DMS79 treated with DMSO at 0.1 percent for 48 hours (cell line): ENCODE data around the gene SMS.
"Not testable (repeated sequence)": the region's sequence is repeated elsewhere in the genome, so short reads cannot be mapped to it uniquely, and the experiment has no call there.

Source experiments
- DNase-seq: peaks from one replicate; lab custom pipeline; 2025; lab: John Stamatoyannopoulos, UW

SMS gene

DNA sequence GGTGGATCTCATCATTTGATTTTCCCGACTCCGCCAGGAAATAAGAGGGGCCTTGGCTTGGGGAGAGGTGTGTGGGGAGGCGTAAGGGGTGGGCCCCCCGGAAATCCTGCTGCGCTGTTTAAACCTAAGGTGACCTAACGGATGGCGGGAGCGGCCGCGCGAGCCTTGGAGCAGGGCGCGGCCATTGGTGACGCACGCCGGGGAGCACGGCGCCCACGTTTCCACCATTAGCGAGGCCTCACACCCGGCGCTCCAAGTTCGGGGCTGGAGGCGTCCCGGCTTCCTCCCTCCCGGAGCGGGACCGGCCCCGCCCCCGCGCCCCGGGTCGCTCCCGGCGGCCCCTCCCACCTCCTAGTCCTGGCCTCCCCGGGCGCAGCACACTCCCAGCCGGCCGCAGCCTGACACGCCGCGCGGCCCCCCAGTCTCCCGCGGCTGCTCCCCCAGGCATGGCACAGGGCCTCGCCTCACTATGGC is at the start of gene SMS:
SMS (plus strand) TSS at position 354 of the 474 bp plus-strand sequence; CDS start at position 470, 116 bp downstream.
- DNase-seq: no peak

DNA sequence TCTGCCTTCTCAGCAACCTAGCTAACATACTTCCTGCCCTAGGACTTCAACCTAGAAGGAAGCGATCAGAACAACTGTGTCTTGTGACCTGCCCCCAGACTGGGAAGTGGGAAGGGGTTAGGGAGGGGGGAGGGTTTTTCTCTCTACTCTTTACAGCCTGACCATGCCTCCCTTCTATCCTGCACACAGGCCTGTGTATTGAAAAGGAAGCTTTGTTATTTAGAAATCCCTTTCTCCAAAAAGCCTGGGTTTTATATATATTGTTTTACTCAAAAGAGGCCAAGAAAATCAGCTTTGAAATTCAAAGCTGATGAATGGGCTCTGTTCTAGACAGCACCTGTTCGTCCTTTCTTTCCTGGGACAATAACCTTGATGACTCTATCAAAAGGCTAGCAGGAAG is 35.2 kb upstream of the SMS start:
- no peak for DNase-seq

DNA sequence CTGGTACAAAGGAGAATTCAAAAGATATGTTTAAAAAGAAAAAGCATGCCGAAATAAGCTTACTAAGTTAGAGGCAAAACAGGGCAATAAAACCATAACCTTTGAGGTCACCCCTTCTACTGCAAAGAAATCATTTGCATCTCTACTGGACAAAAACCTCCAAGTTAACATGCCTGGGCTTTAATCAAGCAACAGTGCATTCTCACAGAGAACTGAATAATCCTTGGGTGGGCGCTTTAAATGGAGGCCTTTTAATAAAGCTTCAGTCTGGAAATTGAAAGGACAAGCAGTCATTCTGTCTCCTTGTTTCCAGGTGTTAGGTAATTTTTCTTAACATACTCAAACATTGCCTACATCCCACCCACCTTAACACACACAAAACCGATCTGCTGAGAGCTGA is 34.6 kb upstream of the SMS start:
- no peak for DNase-seq

DNA sequence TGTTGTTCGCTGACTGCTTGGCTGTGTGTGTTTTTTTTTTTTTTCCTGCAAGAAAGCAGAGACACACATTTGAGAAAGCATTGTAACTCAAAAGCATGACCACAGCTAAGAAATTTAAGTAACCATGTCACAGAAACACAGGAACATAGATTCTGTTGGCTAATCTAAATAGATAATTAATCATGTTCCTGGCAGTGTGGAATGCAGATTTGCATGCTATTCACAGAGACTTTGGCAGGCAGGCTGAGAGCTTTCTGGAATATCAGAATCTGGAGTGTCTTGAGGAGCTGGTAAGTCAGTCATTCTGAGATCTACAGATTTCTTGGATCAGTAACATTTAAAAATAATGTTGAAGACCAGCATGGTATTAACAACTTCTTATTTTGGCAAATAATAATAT is 33.2 kb upstream of the SMS start:
- no peak for DNase-seq

DNA sequence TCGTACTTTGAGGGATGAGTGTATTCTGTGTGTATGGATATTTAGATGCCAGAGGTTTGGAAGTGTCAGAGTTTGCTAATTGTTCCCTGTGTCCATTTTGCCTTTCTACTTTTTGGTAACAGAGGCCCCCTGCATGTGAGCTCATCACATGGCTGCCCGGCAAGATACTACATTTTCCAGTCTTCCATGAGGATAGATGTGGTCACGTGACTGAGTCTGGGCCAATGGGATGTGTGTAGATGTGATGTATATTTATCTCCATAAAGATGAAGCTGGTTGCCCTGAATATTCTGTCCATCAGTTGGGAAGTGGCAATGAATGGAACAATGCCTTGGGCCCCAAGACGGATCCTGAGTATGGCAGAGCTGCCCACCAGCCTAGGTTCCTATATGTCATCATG is 29.0 kb upstream of the SMS start:
- no peak for DNase-seq

DNA sequence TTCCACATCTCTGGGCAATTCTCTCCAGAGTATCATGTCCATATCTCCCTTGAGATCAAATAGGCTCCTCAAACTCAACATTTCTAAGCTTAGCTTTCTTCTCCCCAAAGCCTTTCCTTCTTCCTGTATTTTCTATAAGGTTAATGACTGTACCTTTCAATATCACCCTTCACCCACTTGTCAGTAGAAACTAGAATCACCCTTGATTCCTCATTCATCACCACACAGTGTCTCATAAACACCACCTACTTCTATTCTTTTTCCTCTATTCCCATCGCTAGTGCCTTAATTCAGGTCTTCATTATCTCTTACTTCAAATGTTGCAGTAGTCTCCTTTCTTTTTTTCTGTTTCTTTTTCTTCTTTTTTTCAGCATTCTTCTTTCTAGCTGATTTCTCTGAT is 28.3 kb upstream of the SMS start:
- no peak for DNase-seq

DNA sequence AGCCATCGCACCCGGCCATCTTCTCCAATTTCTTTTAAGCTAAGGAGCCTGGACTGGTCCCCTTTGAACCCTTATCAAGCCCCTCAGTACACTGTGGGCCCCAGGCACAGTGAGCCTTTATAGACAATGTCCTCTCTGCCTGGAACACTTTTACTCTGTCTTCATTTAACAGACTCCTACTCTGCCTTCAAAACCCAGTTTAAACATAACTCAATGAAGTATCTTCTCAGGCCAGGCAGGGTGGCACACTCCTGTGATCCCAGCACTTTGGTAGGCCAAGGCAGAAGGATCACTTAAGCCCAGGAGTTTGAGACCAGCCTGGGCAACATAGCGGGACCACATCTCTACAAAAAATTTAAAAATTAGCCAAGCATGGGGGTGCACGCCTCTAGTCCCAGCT is 27.5 kb upstream of the SMS start:
- DNase-seq: no peak

DNA sequence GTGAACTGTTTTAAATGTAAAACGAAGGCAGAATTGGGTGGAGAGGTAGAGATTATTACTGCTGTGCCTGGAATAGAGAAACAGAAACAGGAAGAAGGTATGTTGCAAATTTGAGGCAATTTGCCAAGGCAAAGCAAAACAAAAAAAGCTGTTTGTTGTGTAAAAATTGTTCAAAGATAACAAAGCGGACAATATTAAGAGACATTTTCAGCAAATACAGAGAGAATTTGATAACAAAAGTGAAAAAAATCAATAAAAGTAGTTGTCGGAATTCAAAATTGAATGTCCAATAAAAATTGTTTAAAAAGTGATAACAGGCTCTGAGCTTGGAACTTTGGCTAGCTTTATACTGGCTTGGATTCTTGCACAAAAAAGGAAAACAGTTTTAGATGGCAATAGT is 14.4 kb upstream of the SMS start:
- no peak for DNase-seq

DNA sequence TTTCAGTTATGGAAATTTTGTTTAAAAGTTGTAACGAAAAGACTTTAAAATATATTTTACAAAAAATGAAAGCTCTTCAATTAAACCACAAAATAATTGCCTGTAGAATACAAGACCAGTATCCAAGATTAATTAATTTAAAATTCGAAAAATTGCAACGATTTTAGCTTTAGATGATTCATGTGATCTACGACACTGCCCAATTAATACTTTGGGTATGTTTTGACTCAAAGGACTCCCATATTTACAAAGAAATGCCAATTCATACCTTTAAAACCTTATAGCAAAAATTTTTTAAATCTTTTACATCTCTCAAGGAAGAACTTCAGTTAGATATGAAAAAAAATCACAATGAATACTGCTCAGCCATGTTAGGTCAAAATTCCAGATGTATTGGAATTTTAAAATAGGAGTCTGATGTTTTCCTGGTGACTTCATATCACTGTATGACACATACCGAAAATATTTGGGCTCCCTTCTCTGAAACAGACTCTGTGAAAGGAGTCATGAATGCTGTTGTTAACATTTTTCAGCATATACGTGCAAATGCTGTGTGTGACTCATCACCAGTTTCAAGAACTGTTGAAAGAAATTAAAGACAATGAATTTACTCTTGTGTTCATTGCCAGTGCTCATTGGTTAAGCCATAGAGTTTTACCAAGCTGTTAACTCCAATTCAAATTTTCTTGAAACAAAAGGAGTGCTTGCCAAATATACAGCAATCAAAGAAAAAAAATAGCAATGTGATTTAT is 13.8 kb upstream of the SMS start:
- DNase-seq: no peak

DNA sequence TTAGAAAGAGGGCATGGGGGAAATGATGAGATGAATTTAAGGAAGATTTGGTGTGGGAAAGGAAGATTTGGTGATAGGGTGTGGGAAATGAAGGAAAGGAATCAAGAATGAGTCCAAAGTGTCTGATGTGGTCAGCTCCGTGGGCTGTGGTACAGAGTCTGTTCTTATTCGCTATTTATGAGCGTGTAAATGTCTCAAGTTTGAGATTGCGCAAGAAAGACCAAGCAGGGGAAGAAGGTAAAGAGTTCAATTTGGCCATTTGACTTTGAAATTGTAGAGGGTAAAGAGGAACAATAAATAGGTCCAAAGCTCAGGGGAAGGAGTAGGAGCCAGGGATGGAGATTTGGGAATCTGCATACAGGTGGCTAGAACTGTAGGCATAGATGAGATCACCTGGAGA is 11.3 kb upstream of the SMS start:
- no peak for DNase-seq

DNA sequence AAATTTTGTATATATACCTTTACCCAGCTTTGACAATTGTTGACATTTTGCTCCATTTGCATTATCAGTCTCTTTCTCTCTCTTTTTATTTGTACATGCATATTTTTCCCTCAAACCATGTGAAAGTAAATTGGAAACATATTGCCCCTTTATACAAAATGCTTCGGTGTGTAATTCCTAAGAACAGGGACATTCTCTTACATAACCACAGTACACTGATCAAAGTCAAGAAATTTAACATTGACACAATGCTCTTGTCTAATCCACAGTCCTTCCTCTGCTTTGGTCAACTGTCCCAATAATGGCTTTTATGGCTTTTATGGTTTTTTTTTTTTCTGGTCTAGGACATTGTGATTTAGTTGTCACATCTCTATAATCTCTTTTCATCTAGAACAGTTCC is 9.5 kb upstream of the SMS start:
- no peak for DNase-seq

DNA sequence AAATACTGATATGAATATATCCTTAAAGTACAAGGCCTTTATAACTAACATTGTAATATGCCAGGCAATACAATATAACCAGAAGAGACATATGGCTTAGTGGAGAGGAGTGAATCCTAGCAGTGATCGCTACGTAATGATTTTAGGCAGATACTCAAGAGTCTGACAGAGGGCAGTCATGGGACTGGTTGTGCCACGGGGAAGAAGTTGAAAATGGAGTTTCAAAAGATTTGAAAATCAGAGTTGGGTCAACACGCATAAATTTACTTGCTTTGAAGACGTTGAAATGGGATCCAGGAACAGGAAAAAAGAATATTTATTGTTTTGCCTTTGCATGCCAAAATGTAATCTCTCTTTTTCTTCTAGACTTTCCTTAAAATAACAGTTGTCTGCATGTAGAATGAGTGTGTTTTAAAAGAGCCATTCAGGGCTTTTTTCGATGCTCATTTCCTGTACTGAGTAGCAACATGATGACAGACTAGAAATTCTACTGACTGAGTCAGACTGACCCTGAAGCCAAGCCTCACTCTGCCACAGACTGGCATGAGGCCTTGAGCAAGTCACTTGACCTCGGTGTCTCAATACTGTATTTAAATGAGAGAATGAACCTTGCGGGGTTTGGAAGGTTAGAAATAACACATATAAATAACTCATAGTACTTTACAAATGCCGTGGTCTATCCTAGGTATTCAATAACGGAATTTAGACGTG is 8.1 kb upstream of the SMS start:
- no peak for DNase-seq

DNA sequence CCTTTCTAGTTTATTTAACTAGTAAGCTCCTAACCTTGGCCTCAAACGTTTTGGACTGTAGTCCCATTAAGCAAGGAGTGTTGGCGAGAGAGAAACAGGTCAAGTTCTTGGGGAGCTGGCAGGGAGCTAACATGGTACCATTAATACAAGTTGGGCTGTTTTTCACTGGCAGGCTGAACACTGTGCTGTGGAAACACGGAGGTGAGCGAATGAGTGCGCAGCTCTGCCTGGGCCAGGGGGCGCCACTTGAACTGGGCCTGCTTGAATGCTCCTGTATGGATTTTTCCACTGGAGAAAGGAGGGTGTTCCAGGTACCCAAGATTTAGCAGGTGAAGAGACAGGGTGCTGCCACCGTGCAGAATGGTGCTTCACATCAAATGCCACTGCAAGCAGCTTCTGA is 7.4 kb upstream of the SMS start:
- DNase-seq: no peak

DNA sequence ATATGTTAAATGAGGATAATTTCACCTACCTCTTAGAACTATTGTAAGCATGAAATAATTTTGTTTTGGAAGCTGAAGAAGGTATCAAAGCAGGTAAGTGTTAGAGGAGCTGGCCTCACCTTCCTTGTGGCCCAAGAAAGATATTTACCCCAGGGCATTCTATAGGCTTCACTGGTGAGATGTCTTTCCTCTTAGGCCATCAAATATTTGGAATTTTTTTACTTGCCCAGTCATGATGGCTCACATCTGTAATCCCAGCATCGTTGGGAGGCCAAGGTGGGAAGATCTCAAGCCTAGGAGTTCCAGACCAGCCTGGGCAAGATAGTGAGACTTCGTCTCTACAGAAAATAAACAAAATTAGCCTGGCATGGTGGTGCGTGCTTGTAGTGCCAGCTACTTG is 6.1 kb upstream of the SMS start:
- DNase-seq: no peak

DNA sequence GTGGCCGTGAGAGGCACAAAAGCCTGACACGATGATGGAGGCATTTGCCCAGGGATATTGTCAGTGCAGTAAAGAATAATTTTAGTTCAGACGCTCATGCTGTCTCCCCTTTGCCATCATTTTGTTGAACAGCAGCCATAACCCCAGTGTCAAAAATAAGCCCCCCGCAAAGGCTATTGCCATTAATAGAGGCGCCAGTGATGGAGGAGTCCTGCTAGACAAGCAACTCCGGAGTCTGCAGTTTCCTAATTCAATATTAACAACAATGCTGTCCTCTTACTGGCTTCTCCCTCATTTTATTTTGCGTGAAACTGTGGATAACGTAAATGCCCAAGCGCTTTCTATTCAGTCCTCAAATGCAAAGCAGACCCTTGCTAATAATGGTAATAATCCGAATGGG is 603 bp upstream of the SMS start:
- DNase-seq: no peak

DNA sequence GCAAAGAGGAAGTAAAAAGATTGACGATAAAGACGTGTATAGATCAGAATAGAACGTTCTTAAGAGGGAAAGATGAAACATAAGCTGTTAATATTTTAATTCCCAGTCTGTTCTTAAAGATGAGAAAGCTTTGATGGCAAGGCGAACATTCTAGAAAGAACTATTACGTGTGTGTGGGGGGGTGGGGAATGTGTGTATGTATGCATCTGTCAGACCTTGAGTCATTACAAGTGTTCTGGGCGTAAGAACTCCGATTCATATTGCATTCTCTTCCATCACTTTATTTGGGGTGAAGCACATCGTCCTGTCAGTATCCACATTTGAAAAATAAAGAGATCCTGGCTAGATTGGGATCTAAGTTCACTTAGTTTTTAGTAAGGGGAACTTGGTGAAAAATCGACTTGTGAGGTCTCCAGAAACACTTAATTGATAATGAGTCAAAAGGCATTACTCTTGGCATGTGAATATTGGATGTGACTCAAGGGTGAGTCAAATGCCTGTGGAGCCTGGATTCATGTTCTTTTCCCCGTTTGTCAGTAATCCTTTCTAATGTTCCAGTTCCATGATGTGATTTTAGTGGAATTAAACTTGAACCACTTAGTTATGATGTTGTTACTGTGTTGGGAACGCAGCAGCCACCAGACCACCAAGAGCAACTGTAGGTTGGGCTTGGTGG is 3.1 kb downstream of the SMS start:
- DNase-seq: no peak

DNA sequence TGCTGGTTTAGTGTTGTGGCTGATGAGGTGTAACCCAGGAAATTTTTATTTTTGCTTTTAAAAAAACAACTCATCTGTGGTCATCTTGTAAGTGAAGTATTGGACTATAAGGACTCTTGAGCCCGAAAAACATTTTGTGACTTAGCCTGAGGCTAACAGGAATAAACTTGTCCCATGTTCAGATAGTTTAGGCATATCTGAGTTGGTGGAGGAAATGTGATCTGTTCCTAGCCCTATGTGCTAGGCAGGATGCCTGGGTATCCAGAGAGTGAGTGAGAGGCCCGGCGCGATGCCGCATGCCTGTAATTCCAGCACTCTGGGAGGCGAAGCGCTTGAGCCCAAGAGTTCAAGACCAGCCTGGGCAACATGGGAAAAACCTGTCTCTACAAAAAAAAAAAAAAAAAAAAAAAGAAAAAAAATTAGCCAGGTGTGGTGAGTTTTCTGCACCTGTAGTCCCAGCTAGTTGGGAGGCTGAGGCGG is 3.7 kb downstream of the SMS start:
- DNase-seq: no peak

DNA sequence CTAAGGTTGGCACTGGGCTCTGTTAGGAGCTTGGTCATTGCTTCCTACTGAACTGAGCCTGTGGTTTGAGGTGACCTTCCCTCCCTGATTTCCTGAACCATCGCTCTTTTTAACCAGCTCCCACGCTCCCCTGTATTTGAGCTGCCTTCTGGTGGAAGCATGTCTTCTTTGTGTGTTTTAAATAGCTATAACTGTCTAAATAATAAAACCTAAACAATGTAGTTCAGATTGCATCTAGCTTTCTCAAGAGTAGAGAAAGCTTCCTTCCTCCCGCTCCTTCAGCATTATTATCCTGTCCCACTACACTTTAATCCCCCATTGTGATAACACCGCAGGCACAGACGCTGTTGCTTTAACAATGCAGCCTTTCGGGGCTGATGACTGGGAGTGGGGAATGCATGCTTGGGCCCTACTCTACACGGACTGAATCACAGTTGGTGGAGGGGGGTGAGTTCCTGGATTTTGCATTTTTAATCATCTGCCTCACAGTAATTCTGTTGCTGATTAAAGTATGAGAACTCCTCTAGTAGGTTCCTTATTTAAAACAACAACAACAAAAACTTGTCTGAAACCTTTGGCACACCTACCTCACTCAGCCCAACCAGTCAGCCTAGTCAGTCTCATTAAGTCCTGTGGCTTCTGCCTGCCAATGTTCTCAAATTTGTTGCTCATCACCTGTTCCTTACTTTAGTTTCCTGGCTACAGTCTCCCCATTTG is 6.6 kb downstream of the SMS start:
- DNase-seq: no peak

DNA sequence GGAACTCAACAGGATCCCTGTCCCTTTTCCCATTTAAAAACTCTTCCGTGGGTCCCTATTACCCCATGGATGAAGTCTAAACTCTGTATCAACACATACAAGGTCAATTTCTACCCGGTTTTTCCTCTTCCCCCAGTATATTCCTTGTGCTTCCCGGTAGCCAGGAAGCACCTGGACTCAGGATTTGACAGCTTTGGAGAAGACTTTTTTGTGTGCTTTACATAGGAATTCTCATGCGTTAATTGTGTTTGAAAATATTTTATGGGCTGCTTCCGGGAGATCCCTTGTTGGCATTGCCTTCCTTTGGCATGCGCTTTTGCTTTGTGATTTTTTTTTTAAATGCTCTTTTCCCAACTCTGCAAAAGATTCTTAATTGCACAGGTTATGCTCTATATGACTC is 7.2 kb downstream of the SMS start:
- DNase-seq: no peak

DNA sequence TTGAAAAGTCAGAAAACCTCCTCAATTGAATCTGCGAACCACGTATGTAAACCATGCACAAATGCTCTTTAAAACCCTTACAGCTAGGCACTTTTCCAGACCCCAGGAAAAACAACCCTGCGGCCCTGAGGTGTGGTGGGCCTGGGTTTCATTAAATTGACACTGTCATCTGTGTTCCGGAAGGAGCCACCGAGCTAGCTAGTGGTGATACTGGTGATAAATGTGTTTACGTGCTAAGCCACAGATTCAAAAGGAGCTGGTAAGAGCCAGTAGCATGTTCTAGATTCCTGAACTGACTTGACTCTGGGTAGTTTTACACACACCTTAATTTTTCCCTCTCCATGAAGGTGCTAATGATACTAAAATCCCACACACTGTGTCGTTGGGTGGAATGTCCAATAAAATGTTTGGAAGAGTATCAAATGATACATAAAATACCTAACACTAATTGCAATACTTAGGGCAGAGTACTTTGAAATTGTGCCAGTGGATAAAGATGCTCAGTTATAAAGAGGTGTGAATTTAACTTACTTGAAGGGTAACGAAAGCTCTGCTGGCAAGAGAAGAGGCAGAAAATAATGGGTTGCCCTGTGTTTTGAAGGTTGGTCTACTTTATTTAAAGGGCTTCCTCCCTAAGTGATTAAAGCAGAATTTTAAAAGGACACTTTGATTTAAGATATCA is 8.5 kb downstream of the SMS start:
- no peak for DNase-seq

DNA sequence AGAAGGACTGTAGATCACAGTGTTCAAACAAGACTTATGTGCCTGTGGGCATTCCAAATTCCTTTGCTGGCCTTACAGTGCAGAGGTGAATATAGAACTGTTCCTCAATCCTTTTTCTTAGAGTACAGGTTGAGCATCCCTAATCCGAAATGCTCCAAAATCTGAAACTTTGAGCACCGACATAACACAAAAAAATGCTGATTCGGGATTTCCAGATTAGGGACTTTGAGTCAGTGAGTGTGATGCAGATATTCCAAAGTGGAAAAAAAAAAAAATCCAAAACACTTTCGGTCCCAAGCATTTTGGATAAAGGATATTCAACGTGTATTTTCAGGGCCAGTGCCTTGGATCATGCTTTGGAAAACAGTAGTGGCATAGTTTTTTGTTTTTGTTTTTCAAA is 9.2 kb downstream of the SMS start:
- DNase-seq: no peak

DNA sequence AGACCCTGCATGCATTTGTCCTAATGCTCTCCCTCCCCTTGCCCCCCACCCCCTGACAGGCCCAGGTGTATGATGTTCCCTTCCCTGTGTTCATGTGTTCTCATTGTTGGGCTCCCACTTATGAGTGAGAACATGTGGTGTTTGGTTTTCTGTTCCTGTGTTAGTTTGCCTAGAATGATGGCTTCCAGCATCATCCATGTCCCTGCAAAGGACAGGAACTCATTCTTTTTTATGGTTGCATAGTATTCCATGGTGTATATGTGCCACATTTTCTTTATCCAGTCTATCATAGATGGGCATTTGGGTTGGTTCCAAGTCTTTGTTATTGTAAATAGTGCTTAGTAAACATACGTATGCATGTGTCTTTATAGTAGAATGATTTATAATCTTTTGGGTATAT is 10.0 kb downstream of the SMS start:
- not testable (repeated sequence) for DNase-seq
